Ecto neural progenitor cell (in vitro differentiated cells): ENCODE measurements around the gene OSTF1.

Source experiments
- DNase-seq: peaks from one replicate; pipeline ENCODE4 v3.0.0-alpha.2; 2018; ENCODE audit warnings: low spot score

Gene OSTF1

DNA sequence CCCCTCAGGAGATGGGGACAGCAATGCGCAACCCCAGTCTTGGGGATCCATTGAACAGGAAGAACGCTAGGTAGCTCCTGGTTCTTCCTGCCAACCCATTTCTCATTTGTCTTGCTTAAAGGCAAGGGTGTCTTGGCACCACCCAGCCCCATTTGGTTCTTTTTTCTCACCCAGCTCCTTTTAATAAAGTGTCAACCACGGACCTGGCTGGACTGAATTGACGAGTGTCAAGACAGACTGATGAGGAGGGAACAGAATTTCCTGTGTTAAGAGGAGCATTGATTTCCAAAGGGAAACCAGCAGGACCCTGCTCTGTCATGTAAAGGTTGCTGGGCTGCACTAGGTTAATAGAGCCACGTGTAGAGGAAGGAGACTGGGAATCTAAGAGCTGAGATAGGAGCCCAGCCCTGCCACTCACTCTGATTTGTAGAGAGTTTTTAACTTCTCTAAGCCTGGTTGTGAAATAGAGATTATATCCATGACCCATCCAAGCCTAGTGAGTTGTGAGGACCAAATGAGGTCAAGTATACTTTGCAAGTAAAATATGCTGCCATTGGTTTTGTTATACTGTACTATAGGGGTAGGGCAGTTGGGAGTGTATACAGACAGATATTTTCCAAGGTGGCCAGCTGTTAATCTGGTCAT, 33.7 kb downstream of the OSTF1 start:
- no peak for DNase-seq

DNA sequence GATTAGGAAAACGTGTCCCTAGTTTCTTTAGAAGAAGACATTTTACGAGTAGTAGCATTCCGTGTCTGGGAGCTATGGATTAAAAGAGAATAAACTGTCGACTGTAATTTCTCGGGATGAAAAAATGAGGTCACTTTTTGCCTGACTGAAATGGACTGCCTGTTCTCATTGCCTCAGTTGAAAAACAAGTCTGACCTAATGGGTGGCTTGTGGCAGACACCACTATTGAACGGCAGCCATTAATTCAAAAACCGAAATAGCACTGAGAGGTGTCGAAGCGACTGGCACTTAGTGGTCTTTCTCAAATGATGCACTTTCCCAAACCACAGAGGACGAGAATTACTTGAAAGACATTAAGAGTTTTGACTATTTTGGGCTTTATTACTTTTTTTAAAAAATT, 35.4 kb downstream of the OSTF1 start:
- no peak for DNase-seq

GRCh38 chr9:75128535-75128934, 40.2 kb downstream of the OSTF1 start:
- no peak for DNase-seq

DNA sequence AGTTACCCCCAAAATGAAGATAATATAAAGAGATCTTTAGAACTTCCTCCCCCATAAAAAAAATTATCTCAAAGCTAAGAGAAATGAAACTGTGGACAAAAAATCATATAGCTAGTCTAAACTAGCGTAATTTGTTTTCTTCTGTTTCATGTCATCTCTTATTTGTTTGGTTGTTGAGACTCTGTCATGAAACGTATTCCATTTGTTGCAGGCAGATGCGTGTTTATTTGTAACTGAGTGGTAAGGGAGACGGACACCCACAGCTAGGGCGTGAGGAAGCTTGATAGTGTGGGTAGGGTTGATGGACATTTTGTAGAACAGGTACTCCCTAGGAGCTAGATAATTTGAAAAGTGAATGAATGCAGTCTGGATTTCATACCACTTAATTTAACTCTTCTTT, 41.9 kb downstream of the OSTF1 start:
- no peak for DNase-seq

DNA sequence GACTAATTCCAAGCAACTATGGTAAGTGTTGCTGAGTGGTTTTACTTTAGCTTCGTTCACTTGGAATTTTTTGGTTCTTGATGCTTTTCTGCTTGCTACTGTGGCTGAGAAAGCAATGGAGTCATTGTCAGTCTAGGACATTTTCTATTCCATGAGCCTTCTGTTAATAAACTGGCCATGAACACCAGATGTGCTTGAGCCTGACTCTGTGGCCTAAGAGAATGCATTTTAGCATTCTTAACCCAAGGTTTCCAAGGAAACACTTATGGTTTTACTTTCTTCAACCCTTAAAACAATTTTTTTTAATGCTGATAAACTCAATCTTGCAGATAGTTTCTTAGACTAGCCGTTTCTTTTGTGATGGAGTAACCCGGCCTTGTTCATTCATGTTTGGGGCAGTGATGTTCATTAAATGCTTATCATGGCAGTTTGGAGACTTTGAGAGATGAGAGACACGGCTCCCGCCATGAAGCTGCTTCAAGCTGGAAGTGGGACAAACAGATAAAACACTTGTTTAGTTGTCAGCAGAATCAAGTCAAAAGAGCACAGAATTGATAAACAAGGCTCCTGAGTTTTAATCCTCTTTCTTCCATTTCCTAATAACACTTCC, 42.4 kb downstream of the OSTF1 start:
- DNase-seq = no peak

DNA sequence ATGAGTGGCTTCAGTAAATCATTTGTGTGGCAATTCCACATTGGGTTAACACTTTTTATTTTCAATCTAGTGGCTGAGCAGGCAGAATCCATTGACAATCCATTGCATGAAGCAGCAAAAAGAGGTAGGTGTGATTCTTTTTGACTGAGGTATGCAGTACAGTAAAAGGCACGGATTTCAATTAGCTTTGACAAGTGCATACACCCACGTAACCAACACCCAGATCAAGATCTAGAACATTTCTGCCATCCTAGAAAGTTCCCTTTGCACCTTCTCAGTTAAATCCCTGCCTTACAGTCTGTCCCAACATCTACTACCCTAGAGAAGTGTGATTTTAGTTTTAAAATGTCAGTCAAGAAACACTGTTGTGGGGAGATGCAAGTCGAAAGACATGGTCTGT, 43.4 kb downstream of the OSTF1 start:
- no peak for DNase-seq

GRCh38 chr9:75132244-75132643, 43.9 kb downstream of the OSTF1 start:
- no peak for DNase-seq

DNA sequence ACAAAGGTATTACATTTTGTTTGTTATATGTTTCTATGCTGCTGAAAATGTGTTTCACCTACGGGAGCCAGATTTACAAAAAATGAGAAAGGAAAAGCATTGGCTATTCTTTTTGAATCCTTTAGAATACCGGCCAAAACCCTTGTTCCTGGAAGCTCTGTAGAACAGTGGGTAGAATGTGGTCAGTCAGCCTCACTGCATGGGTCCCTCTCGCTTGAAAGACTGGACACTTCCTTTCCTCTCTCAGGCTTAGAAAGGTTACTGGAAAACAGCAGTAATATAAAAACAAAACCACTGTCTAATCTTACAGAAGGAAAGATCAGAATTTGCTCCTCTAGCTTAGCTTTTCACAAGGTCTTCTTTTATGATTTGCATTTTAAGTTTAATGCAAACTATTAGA, 45.1 kb downstream of the OSTF1 start:
- no peak for DNase-seq

GRCh38 chr9:75134495-75134894, 46.2 kb downstream of the OSTF1 start:
- DNase-seq = no peak

- DNase-seq = no peak
These were observed 50.1 kb downstream of the OSTF1 start for GRCh38 chr9:75138260-75139040.

GRCh38 chr9:75139201-75139600, 50.9 kb downstream of the OSTF1 start:
- DNase-seq = no peak

DNA sequence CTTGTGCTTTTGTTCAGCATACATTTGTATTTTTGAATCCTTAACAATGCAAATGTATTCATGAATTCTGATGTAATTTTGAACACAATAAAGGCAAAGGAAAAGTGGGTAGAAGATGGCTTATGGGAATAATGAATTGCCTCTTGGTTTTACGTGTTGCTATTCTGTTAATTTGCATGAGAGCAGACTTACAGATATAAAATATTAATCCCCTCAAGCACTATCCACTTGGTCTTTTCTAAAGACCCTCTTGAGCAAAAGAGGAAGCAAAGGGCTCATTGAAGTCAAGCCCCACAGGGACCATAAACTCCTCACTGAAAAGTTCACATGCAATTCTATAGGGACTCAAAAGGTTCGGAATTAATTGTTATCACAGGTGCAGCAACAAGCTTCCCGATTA, 51.9 kb downstream of the OSTF1 start:
- no peak for DNase-seq

DNA sequence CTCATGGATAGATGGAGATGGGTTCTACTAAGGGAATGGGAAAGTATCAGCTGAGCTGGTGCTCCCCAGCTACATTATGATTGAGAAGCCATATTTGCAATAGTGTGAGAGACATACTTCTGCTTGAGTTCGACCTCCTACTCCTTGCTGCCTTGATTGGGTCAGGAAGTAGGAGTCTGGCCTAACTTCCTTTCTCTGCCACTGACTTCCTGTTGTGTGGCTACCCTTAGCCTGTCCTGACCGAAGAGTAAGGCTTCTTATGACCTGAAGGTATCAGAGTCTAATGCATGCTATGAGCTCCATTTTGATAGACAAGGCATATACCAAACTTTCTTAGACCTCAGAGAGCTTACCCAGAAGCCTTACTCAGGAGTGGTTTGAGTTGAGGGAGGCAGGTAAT, 53.9 kb downstream of the OSTF1 start:
- DNase-seq = no peak

- DNase-seq = no peak
These were observed 57.9 kb downstream of the OSTF1 start for GRCh38 chr9:75146229-75146628.

GRCh38 chr9:75147638-75148037, 59.3 kb downstream of the OSTF1 start:
- no peak for DNase-seq

DNA sequence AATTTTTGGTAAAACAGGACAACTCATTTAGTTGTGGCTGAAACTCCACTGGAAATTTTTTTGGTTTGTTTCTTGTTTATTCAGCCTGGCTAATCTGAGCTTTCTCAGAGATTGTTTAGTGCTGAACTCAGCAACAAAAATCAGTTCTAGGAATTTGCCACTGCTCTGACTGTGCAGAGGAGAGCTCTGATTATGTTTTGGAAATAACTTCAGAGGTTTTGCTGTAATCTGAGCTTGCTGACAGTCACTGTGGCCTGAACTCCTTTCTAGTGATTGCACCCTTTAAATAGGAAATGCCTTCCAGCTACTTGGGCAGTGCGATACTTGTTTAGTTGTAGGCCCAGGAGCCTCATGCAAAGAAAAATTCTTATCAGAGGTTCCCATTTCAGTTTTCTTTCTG, 60.2 kb downstream of the OSTF1 start:
- DNase-seq = no peak

- no peak for DNase-seq
These were observed 61.5 kb downstream of the OSTF1 start for GRCh38 chr9:75149841-75150241.

GRCh38 chr9:75150512-75150911, 62.2 kb downstream of the OSTF1 start:
- DNase-seq = no peak

GRCh38 chr9:75152416-75152815, 64.1 kb downstream of the OSTF1 start:
- DNase-seq = no peak

DNA sequence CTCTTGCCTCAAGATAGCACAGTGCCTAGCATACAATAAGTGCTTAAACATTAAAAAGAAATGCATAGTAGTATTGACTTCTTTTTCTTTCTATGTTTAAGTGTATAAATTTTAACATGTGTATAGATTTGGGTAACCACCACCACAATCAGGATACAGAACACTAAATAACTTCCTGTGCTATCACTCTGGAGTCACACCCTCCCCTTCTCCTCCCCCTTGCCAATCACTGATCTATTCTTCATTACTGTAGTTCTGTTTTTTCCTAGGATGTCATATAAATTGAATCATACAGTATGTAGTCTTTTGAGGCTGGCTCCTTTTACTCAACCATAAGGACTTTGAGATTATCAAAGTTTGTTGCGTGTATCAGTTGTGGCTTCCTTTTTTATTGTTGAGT, 68.5 kb downstream of the OSTF1 start:
- no peak for DNase-seq

DNA sequence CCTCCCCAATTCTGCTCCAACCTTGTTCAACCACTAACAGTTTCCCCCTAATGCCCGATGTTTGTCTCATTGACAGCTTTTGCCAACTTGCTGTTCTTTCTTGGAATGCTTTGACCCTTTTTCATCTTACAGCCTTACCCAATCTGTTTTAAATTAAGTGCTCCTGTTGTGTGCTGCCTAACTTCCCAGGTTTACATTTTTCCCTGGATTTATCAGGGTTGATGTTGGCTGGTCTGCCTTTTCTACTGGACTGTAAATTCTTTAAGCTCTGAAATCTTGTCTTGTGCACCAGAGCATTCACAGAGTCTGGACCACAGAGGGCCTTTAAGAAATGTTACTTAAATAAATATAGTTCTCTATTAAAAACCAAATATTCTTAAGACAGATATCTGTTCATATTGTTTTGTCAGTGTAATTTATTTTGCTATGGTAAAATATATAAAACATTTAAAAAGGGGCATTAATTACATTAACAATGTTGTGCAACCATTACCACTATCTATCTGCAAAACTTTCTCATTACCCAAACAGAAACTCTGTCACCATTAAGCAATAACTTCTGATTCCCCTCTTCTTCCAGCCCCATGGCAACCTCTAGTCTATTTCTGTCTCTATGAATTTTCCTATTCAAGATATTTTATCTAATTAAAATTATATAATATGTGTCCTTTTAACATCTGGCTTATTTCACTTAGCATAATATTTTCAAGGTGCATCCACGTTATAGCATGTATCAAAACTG, 73.0 kb downstream of the OSTF1 start:
- no peak for DNase-seq

DNA sequence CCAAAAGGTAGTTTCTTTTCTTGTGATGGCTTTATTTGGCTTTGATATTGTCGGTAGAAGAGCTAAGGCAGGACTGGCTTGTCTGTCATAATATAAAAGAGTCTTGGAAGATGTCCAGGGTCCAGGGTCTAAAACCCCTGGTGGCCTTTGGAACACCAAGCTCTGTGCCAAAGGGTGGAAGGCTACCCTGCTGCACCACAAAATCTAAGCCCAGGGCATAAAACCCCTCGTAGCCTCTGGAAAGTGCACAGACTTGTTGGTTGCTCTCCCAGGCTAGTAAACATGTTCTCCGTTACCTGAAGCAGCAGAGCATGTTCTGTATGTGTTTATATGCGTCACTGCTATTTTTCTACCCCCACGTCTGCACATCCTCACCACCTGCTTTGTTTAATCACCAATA, 75.5 kb downstream of the OSTF1 start:
- no peak for DNase-seq

- no peak for DNase-seq
These were observed 76.3 kb downstream of the OSTF1 start for GRCh38 chr9:75164573-75164972.
